Neural crest cell (in vitro differentiated cells): ENCODE results near the gene MAP3K20. TPM values are rescaled to one million over a fixed set of nuclear protein-coding genes. Genes with fewer than 3 reads are reported as not detected.

Experiments
- DNase-seq: peaks from one replicate; pipeline ENCODE4 v3.0.0; 2021; ENCODE audit warnings: low read depth, mixed read lengths, low spot score
- H3K27ac Mint-ChIP-seq: one replicate; pipeline ENCODE4 v1.8.0; 2021; ENCODE audit warnings: mild to moderate bottlenecking, mixed read lengths; ENCODE audit not compliant: unreplicated experiment
- H3K27me3 Mint-ChIP-seq: 2 replicates; pipeline ENCODE4 v1.8.0; 2021; ENCODE audit warnings: low read depth, mild to moderate bottlenecking, mixed read lengths
- H3K36me3 Mint-ChIP-seq: 2 replicates; pipeline ENCODE4 v1.8.0; 2021; ENCODE audit warnings: low read depth, mild to moderate bottlenecking, mixed read lengths
- H3K4me1 Mint-ChIP-seq: 2 replicates; pipeline ENCODE4 v1.8.0; 2021; ENCODE audit warnings: mixed read lengths
- H3K4me3 Mint-ChIP-seq: one replicate; pipeline ENCODE4 v1.8.0; 2021; ENCODE audit warnings: mild to moderate bottlenecking, mixed read lengths
- H3K9me3 Mint-ChIP-seq: 2 replicates; pipeline ENCODE4 v1.8.0; 2021; ENCODE audit warnings: mixed read lengths
- long read RNA-seq: library from polyadenylated mRNA; unstranded; transcript quantifications from one replicate; pipeline ENCODE4 v2.0.0, GENCODE V29; 2020
- total RNA-seq: library from RNA; stranded (reverse); gene quantifications from 2 replicates; pipeline ENCODE4 v1.2.1, GENCODE V29; 2021
- TF ChIP-seq, protein P1 (sequence below): fragments of 200-600 bp; sonication (generic); conservative IDR thresholded peaks from 2 replicates; pipeline ENCODE4 v1.5.0; 2021; ENCODE audit warnings: antibody characterized with exemption, mild to moderate bottlenecking

Gene MAP3K20
- 27.6 and 28.5 TPM in 2 replicates for total RNA-seq
- long read RNA-seq, full-length matches to known transcripts: 63 of 97 reads
- long read RNA-seq, partial matches to known transcripts: 21 of 97 reads
- long read RNA-seq, other reads (novel, unspliced or antisense): 13 of 97 reads

DNA sequence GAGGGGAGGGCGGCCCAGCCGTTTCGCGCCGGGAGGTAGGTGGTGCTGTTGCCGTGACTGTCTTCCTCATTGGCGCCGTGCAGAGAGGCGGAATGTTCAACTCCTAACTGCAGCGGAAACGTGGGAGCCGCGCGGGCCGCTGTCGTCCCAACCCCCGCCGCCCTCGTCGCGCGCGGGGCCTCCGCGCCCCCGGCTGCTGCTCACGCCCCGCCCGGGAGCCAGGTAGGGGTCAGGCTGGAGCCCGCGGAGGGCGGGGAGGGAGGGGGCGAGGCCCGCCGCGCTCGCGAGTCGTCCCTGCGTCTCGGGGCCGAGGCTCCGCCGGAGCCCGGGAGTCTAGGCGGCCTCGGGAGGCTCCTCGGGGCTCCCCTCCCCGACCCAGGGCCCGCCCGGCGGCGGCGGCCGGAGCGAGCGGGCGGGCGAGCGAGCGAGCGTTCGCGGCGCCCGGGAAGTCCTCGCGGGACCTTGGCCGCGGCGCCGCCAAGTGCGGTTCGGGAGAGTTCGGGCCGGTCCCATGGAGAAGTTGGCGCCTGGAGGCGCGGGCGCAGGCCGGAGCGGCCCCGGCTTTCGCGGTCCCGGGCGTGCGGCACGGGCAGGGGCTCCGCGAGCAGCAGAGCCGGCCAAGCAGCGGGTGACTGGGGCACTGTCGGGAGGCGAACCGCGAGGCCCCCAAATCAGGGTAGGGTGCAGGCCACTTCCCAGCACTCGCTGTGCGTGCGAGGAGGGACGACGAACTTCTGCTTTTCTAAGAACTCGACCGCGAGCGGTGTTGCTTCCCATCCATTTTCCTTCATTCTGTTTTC lies at the start of gene MAP3K20:
MAP3K20 (plus strand) TSS at position 66 of the 800 bp plus-strand sequence. CDS start 15,186 bp downstream, outside the sequence.
- peak within 1 kb of the TSS; percentile 79 for H3K27ac Mint-ChIP-seq
- peak; percentile 54 for DNase-seq
- peaks cover 2% of the 10 kb centered on the region for H3K36me3 Mint-ChIP-seq
- peaks cover 25% of the 10 kb centered on the region for H3K4me1 Mint-ChIP-seq
- H3K27me3 Mint-ChIP-seq: peaks cover 6% of the 10 kb centered on the region
- H3K9me3 Mint-ChIP-seq: no peaks in the 10 kb centered on the region
- TF ChIP-seq, protein P1, sequence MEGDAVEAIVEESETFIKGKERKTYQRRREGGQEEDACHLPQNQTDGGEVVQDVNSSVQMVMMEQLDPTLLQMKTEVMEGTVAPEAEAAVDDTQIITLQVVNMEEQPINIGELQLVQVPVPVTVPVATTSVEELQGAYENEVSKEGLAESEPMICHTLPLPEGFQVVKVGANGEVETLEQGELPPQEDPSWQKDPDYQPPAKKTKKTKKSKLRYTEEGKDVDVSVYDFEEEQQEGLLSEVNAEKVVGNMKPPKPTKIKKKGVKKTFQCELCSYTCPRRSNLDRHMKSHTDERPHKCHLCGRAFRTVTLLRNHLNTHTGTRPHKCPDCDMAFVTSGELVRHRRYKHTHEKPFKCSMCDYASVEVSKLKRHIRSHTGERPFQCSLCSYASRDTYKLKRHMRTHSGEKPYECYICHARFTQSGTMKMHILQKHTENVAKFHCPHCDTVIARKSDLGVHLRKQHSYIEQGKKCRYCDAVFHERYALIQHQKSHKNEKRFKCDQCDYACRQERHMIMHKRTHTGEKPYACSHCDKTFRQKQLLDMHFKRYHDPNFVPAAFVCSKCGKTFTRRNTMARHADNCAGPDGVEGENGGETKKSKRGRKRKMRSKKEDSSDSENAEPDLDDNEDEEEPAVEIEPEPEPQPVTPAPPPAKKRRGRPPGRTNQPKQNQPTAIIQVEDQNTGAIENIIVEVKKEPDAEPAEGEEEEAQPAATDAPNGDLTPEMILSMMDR: peak; percentile 51
- peak within 1 kb of the TSS; percentile 91 for H3K4me3 Mint-ChIP-seq

DNA sequence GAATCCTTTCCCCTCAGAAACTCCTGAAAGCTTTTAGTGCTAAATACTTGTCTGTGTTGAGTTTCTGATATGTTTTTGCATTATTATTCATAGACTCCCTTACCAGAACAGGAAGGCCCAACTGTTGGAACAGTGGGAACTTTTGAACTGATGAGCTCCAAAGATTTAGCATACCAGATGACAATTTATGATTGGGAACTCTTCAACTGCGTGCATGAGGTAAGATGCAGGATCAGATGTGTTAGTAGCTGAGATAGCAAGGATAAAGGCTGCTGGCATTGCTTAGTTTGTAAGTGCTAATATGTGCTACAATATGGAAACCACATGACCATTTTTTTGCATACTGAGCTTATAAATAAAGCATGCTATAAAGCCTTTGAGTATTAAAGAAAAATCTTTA lies 49.2 kb upstream of the MAP3K20 start:
- TF ChIP-seq, protein P1: no peak
- no peaks in the 10 kb centered on the region for H3K9me3 Mint-ChIP-seq
- DNase-seq: no peak
- no peak overlapping the region for H3K27ac Mint-ChIP-seq
- H3K4me3 Mint-ChIP-seq: no peak overlapping the region
- no peaks in the 10 kb centered on the region for H3K36me3 Mint-ChIP-seq
- peaks cover 6% of the 10 kb centered on the region for H3K4me1 Mint-ChIP-seq
- no peaks in the 10 kb centered on the region for H3K27me3 Mint-ChIP-seq

DNA sequence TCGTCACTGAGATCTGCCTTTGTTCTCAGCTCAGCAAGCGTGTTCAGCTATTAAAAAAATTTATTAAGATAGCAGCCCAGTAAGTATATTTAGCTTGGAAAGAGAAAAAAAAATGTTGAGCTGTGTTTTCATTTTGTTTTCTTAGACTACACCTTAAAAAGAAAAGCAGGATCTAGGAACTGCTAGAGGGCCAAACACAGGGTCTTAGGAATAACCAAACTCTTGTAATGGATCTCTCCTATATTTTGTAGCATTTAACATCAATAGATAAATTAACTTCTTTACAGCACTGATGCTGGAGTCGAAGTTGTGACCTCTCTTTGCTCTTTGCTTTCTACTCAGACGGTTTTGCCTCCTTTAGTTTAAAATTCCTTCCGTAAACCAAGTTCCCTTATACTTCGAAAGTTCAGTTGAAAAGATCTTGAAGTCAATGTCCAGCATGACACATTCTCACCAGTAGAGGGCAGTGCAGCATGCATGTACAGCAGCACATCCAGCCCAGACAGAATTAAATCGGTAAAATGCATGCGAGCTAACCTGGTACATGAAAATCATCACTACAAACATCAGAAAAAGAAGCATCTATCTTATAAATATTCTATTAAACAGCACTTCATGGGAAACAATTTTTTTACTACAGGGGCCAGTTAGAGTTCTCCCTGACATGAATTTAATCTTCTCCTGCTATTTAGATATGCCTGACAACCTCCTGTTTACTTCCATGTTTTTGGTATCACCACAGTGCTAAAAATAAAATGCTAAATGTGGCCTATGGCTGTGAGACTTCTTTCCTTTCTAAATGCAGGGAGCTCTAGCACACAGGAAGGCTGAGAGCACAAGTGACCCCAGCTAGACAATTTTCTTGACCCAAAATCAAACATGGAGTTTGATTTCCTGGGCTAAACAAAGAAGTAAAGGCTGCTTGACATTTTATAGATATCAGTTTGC lies 48.2 kb upstream of the MAP3K20 start:
- Mint-ChIP-seq H3K27ac (no peak overlapping the region), H3K36me3 (no peaks in the 10 kb centered on the region)
- TF ChIP-seq, protein P1: peak; percentile 98

DNA sequence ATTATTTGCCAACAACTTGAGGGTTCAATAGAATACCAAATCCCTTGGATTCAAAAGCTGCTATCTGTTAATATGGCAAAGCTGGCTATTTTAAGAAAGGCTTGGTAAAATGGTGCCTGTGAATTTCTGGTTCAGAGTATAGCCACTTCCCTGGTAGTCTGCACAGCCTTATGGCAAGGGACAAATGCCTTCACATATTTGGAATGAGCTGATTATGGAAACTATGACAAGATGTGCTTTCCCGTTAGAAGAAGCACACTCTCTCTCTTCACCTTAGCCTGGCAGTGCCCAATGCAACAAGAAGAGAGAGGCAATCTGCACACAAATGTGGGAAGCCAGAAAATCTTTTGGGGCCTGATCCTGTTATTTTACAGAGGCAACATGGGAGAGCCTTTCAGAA lies 47.5 kb upstream of the MAP3K20 start:
- DNase-seq: no peak
- H3K36me3 Mint-ChIP-seq: no peaks in the 10 kb centered on the region
- TF ChIP-seq, protein P1: no peak

More for the DNA sequence above, 48.2 kb upstream of the MAP3K20 start:
- Mint-ChIP-seq H3K27me3 (no peaks in the 10 kb centered on the region), H3K9me3 (no peaks in the 10 kb centered on the region), H3K4me3 (no peak overlapping the region), H3K4me1 (peaks cover 6% of the 10 kb centered on the region)
- peak; percentile 88 for DNase-seq

DNA sequence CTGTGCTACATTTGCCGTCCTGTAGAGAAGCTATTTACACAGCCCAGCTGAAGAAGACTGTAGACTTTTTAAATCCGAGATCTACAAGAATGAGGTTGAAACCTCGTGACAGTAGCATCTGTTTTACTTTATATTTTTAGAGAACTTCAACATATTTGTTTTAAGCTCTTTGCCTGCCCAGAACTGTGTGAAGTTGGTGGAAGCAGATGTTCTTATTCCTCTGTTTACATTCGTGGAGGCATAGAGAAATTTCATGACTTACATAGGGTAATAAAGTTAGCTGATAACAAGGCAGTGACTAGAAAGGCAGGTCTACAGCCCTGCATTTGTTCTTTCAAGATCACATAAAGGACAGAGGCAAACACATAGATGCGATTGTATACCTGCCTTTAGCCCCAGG lies 47.0 kb upstream of the MAP3K20 start:
- no peak for DNase-seq
- H3K27ac Mint-ChIP-seq: no peak overlapping the region
- H3K36me3 Mint-ChIP-seq: no peaks in the 10 kb centered on the region
- H3K4me1 Mint-ChIP-seq: peaks cover 6% of the 10 kb centered on the region
- TF ChIP-seq, protein P1: no peak
- no peaks in the 10 kb centered on the region for H3K27me3 Mint-ChIP-seq
- H3K9me3 Mint-ChIP-seq: no peaks in the 10 kb centered on the region
- no peak overlapping the region for H3K4me3 Mint-ChIP-seq

More for the DNA sequence above, 47.5 kb upstream of the MAP3K20 start:
- Mint-ChIP-seq H3K27ac (no peak overlapping the region), H3K9me3 (no peaks in the 10 kb centered on the region), H3K4me1 (peaks cover 6% of the 10 kb centered on the region), H3K4me3 (no peak overlapping the region), H3K27me3 (no peaks in the 10 kb centered on the region)
